WTC11 (cell line): ENCODE data around the gene KCNIP4. TPM values are rescaled to one million over a fixed set of nuclear protein-coding genes. Genes with fewer than 3 reads are reported as not detected.
A peak's percentile ranks its signal among the peaks of the same experiment; 100 is the strongest.

Experiments used
- ATAC-seq: fragments of 200-7000 bp; cut with Tn5 transposase; 2 replicates; pipeline ENCODE4 v1.10.0; 2021; ENCODE audit warnings: mild to moderate bottlenecking, moderate library complexity
- CTCF ChIA-PET: fragments of 300-600 bp; sonication (Branson Sonifier 250); formaldehyde crosslinking; loops from one replicate; lab custom pipeline; 2021; ENCODE audit warnings: antibody characterized with exemption; lab: Charles Lee
- POLR2A ChIA-PET: fragments of 350-600 bp; sonication (Branson Sonifier 250); formaldehyde crosslinking; loops from one replicate; lab custom pipeline; 2021; ENCODE audit warnings: antibody characterized with exemption; lab: Charles Lee
- DNase-seq: peaks from one replicate; pipeline ENCODE4 v3.0.0; 2021; ENCODE audit warnings: low spot score
- H3K27ac Mint-ChIP-seq: 2 replicates; pipeline ENCODE4 v1.8.0; 2021; ENCODE audit warnings: mixed read lengths
- H3K27me3 Mint-ChIP-seq: 2 replicates; pipeline ENCODE4 v1.8.0; 2021; ENCODE audit warnings: low read depth, mild to moderate bottlenecking, moderate library complexity, mixed read lengths
- H3K36me3 Mint-ChIP-seq: 2 replicates; pipeline ENCODE4 v1.8.0; 2021; ENCODE audit warnings: mixed read lengths
- H3K4me1 Mint-ChIP-seq: 2 replicates; pipeline ENCODE4 v1.8.0; 2022; ENCODE audit warnings: mixed read lengths
- H3K4me3 Mint-ChIP-seq: 2 replicates; pipeline ENCODE4 v1.8.0; 2021; ENCODE audit warnings: mild to moderate bottlenecking, moderate library complexity, mixed read lengths
- H3K9me3 Mint-ChIP-seq: 2 replicates; pipeline ENCODE4 v1.8.0; 2021; ENCODE audit warnings: mixed read lengths
- ARID4B ChIP-seq: sonication (generic); formaldehyde crosslinking; IDR thresholded peaks from 2 replicates; pipeline ENCODE4 v1.8.0; 2023; ENCODE audit warnings: missing genetic modification reagents, mild to moderate bottlenecking, borderline replicate concordance
- ATF3 ChIP-seq: sonication (generic); formaldehyde crosslinking; conservative IDR thresholded peaks from 2 replicates; pipeline ENCODE4 v1.8.1; 2022; ENCODE audit warnings: mild to moderate bottlenecking, missing genetic modification reagents
- CREM ChIP-seq: sonication (generic); formaldehyde crosslinking; IDR thresholded peaks from 2 replicates; pipeline ENCODE4 v1.8.1; 2022; ENCODE audit warnings: mild to moderate bottlenecking, missing genetic modification reagents, moderate library complexity
- ELF4 ChIP-seq: sonication (generic); formaldehyde crosslinking; IDR thresholded peaks from 2 replicates; pipeline ENCODE4 v1.8.1; 2022; ENCODE audit warnings: low read depth, mild to moderate bottlenecking, moderate library complexity, missing genetic modification reagents
- GRHL2 ChIP-seq: fragments of 250-450 bp; sonication (Bioruptor Pico); IDR thresholded peaks from 2 replicates; pipeline ENCODE4 v1.8.0; 2022; ENCODE audit warnings: mild to moderate bottlenecking, moderate library complexity; ENCODE audit not compliant: insufficient replicate concordance, severe bottlenecking
- HMGA2 ChIP-seq: fragments of 250-450 bp; sonication (Bioruptor Pico); IDR thresholded peaks from 2 replicates; pipeline ENCODE4 v1.4.0; 2021; ENCODE audit warnings: mild to moderate bottlenecking, moderate library complexity
- IRF2 ChIP-seq: sonication (generic); formaldehyde crosslinking; IDR thresholded peaks from 2 replicates; pipeline ENCODE4 v1.8.0; 2022; ENCODE audit warnings: low read depth, missing genetic modification reagents, borderline replicate concordance
- JUN ChIP-seq: sonication (generic); formaldehyde crosslinking; IDR thresholded peaks from 2 replicates; pipeline ENCODE4 v1.8.0; 2023; ENCODE audit warnings: mild to moderate bottlenecking, missing genetic modification reagents
- KAT7 ChIP-seq: sonication (generic); formaldehyde crosslinking; IDR thresholded peaks from 2 replicates; pipeline ENCODE4 v1.8.1; 2023; ENCODE audit warnings: missing genetic modification reagents, mild to moderate bottlenecking, borderline replicate concordance
- MXD4 ChIP-seq: fragments of 250-450 bp; sonication (Bioruptor Pico); IDR thresholded peaks from 2 replicates; pipeline ENCODE4 v1.8.0; 2021; ENCODE audit warnings: mild to moderate bottlenecking, moderate library complexity, borderline replicate concordance
- NFATC4 ChIP-seq: fragments of 250-450 bp; sonication (Bioruptor Pico); IDR thresholded peaks from 2 replicates; pipeline ENCODE4 v1.9.0; 2021; ENCODE audit warnings: mild to moderate bottlenecking
- NFYB ChIP-seq: sonication (generic); formaldehyde crosslinking; conservative IDR thresholded peaks from 2 replicates; pipeline ENCODE4 v1.8.0; 2022; ENCODE audit warnings: low read depth, missing genetic modification reagents
- NR2C2 ChIP-seq: sonication (generic); formaldehyde crosslinking; IDR thresholded peaks from 2 replicates; pipeline ENCODE4 v1.8.0; 2022; ENCODE audit warnings: mild to moderate bottlenecking, missing genetic modification reagents
- PRDM15 ChIP-seq: sonication (generic); formaldehyde crosslinking; IDR thresholded peaks from 2 replicates; pipeline ENCODE4 v1.8.0; 2022; ENCODE audit warnings: missing genetic modification reagents
- RELA ChIP-seq: sonication (generic); formaldehyde crosslinking; IDR thresholded peaks from 2 replicates; pipeline ENCODE4 v1.8.1; 2022; ENCODE audit warnings: missing genetic modification reagents, mild to moderate bottlenecking, borderline replicate concordance
- SMAD3 ChIP-seq: sonication (generic); formaldehyde crosslinking; IDR thresholded peaks from 2 replicates; pipeline ENCODE4 v1.8.0; 2022; ENCODE audit warnings: missing genetic modification reagents, mild to moderate bottlenecking, borderline replicate concordance
- SP1 ChIP-seq: sonication (generic); formaldehyde crosslinking; conservative IDR thresholded peaks from 2 replicates; pipeline ENCODE4 v1.8.1; 2022; ENCODE audit warnings: missing genetic modification reagents
- TEAD1 ChIP-seq: sonication (generic); formaldehyde crosslinking; IDR thresholded peaks from 2 replicates; pipeline ENCODE4 v1.8.0; 2022; ENCODE audit warnings: mild to moderate bottlenecking, missing genetic modification reagents
- TP53 ChIP-seq: sonication (generic); formaldehyde crosslinking; IDR thresholded peaks from 2 replicates; pipeline ENCODE4 v1.8.1; 2023; ENCODE audit warnings: mild to moderate bottlenecking, missing genetic modification reagents
- USF2 ChIP-seq: sonication (generic); formaldehyde crosslinking; IDR thresholded peaks from 2 replicates; pipeline ENCODE4 v1.8.1; 2023; ENCODE audit warnings: mild to moderate bottlenecking, missing genetic modification reagents, moderate library complexity
- ZBTB43 ChIP-seq: sonication (generic); formaldehyde crosslinking; IDR thresholded peaks from 2 replicates; pipeline ENCODE4 v1.8.1; 2023; ENCODE audit warnings: mild to moderate bottlenecking, missing genetic modification reagents
- ZNF121 ChIP-seq: sonication (generic); formaldehyde crosslinking; IDR thresholded peaks from 2 replicates; pipeline ENCODE4 v1.8.0; 2023; ENCODE audit warnings: missing genetic modification reagents
- ZNF219 ChIP-seq: sonication (generic); formaldehyde crosslinking; IDR thresholded peaks from 2 replicates; pipeline ENCODE4 v1.8.0; 2023; ENCODE audit warnings: missing genetic modification reagents, mild to moderate bottlenecking, borderline replicate concordance
- ZNF263 ChIP-seq: sonication (generic); formaldehyde crosslinking; IDR thresholded peaks from 2 replicates; pipeline ENCODE4 v1.8.1; 2022; ENCODE audit warnings: low read depth, mild to moderate bottlenecking, moderate library complexity, missing genetic modification reagents
- ZNF317 ChIP-seq: sonication (generic); formaldehyde crosslinking; IDR thresholded peaks from 2 replicates; pipeline ENCODE4 v1.8.1; 2023; ENCODE audit warnings: low read depth, mild to moderate bottlenecking, moderate library complexity, missing genetic modification reagents, borderline replicate concordance
- ZNF671 ChIP-seq: fragments of 250-450 bp; sonication (Bioruptor Pico); IDR thresholded peaks from 2 replicates; pipeline ENCODE4 v1.8.0; 2021; ENCODE audit warnings: mild to moderate bottlenecking
- total RNA-seq: library from RNA; stranded (reverse); gene quantifications from 3 replicates; pipeline ENCODE4 v1.2.3, GENCODE V29; 2021

Gene KCNIP4
- total RNA-seq, 1 experiment from 2014 or later: not detected

GRCh38 chr4:21507439-21507838, 441.1 kb downstream of the KCNIP4 start (continued):
- TF ChIP-seq ZNF671 (no peak), ELF4 (CRISPR knock-in tag) (no peak), ZNF219 (no peak), MXD4 (CRISPR knock-in tag) (no peak), ARID4B (CRISPR knock-in tag) (no peak), NR2C2 (CRISPR knock-in tag) (no peak)

GRCh38 chr4:21490682-21491081, 457.9 kb downstream of the KCNIP4 start:
- peak; percentile 79 for ATAC-seq
- CTCF ChIA-PET: no interaction called here
- no peak overlapping the region for H3K27ac Mint-ChIP-seq
- 0 out of 2 replicates have a peak, but pooled peaks cover 4% of the 10 kb centered on the region for H3K9me3 Mint-ChIP-seq
- H3K36me3 Mint-ChIP-seq: no peaks in the 10 kb centered on the region
- no peak for TF ChIP-seq TEAD1 (CRISPR knock-in tag)
- no peak for TF ChIP-seq USF2
- TF ChIP-seq, all 79 proteins: peak for 0
- peaks cover 15% of the 10 kb centered on the region for H3K4me1 Mint-ChIP-seq
- no peak overlapping the region for H3K4me3 Mint-ChIP-seq
- H3K27me3 Mint-ChIP-seq: no peaks in the 10 kb centered on the region
- no peak for DNase-seq
- POLR2A ChIA-PET: no interaction called here

- H3K4me1 Mint-ChIP-seq: no peaks in the 10 kb centered on the region
- no peaks in the 10 kb centered on the region for H3K36me3 Mint-ChIP-seq
- no peak overlapping the region for H3K4me3 Mint-ChIP-seq
- no peaks in the 10 kb centered on the region; the same call in 1 of the 2 replicates for H3K27me3 Mint-ChIP-seq
- ChIA-PET CTCF (no interaction called here), POLR2A (no interaction called here)
- DNase-seq (peak; percentile 70), ATAC-seq (peak; percentile 99)
- H3K9me3 Mint-ChIP-seq: no peaks in the 10 kb centered on the region
- H3K27ac Mint-ChIP-seq: no peak overlapping the region
- TF ChIP-seq GRHL2 (CRISPR knock-in tag) (no peak), SMAD3 (CRISPR knock-in tag) (peak; percentile 38; the same call in 1 of the 2 replicates), ZBTB43 (CRISPR knock-in tag) (no peak), TP53 (no peak), CREM (no peak), PRDM15 (no peak), ZNF317 (CRISPR knock-in tag) (no peak), ZNF263 (CRISPR knock-in tag) (no peak), RELA (CRISPR knock-in tag) (no peak), JUN (0 out of 2 replicates have a peak, but pooled peaks have one; percentile 29), ZNF121 (CRISPR knock-in tag) (no peak), NFYB (CRISPR knock-in tag) (no peak), IRF2 (CRISPR knock-in tag) (no peak), KAT7 (CRISPR knock-in tag) (no peak), NFATC4 (CRISPR knock-in tag) (no peak), HMGA2 (CRISPR knock-in tag) (no peak), TEAD1 (CRISPR knock-in tag) (0 out of 2 replicates have a peak, but pooled peaks have one; percentile 50), ATF3 (CRISPR knock-in tag) (no peak), SP1 (0 out of 2 replicates have a peak, but pooled peaks have one; percentile 18)
These were observed 471.8 kb downstream of the KCNIP4 start for GRCh38 chr4:21476757-21477156.
